HG02642 (cell line): ENCODE results near the gene KRT9.
"Not testable (repeated sequence)": the region's sequence is repeated elsewhere in the genome, so short reads cannot be mapped to it uniquely, and the experiment has no call there.

Source experiments
- ATAC-seq: cut with Tn5 transposase; IDR thresholded peaks from one replicate; pipeline ENCODE4 v1.9.1; 2021; ENCODE audit warnings: mild to moderate bottlenecking; ENCODE audit not compliant: unreplicated experiment, poor library complexity

Gene KRT9

GRCh38 chr17:41580687-41581365 lies 9.0 kb upstream of the KRT9 start:
- no peak for ATAC-seq

- ATAC-seq = no peak
Measured at GRCh38 chr17:41580244-41580575, 8.4 kb upstream of the KRT9 start.

- ATAC-seq = no peak
Measured at GRCh38 chr17:41579484-41580243, 7.8 kb upstream of the KRT9 start.

DNA sequence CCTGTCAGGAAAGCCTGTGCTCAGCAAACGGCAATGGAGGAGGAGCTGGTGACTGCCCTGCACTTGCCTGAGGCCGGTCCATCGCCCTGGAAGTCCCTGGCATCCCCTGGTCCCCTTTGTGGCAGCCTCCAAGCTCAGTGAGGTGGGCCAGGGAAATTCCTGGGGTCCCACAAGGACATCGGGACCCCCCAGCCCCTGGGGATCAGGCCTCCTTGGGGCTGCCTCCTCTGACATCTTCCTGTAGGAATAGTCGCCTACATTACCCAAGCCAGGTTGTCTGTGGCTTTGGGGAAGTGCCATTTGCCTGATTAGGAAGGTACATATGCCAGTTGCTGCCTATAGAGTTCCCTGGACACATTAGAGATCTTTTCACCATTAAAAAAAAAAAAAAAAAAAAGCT lies 7.1 kb upstream of the KRT9 start:
- ATAC-seq = no peak

DNA sequence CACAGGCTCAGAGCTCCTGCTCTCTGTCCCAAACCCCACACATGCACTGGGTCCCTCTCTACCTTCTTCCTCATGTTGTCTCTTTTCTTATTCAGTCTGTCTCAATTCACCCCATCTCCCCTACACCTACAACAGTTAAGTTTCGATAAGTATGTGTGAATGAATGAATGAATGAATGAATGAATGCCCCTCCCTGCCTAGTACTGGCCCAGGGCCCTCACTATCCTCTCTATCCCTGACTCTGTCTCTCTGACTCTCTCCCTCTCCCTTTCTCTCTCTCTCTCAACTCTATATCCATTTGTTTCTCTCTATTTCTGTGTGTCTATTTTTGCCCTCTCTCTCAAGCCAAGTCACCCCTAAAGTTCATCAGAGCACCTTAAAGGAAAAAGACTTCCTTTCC lies 6.7 kb upstream of the KRT9 start:
- no peak for ATAC-seq

- ATAC-seq = not testable (repeated sequence)
Measured at GRCh38 chr17:41576740-41577139, 4.9 kb upstream of the KRT9 start.

DNA sequence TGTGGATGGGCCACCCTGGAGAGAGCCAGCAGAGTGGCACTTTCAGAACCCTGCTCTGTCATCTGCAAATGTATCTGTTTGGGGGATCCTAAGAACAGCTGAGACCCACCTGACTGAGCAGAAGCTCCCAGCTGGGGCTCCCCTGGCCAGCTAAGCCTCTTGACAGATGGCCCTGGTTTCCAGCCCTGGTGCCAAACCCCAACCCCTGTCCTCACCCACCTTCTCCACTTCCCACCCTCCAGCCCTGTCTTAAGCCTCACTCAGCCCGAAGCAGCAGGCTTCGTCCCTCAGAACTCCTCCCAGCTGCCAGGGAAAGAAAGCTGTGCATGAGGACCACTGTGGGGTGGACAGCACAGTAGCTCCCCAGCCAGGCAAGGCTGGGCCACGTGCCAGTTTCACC lies 3.5 kb upstream of the KRT9 start:
- no peak for ATAC-seq

DNA sequence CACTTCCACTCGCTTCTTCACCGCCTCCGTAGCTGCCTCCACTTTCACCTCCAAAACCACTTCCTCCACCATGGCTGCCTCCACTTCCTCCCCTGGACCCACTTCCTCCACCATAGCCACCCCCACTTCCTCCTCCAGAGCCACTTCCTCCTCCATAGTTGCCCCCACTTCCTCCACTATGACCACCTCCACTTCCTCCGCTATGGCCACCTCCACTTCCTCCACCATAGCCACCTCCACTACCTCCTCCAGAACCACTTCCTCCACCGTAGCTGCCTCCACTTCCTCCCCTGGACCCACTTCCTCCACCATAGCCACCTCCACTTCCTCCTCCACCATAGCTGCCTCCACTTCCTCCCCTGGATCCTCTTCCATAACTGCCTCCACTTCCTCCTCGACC lies 4.5 kb downstream of the KRT9 start:
- no peak for ATAC-seq

- no peak for ATAC-seq
Measured at GRCh38 chr17:41565338-41565737, 6.5 kb downstream of the KRT9 start.

DNA sequence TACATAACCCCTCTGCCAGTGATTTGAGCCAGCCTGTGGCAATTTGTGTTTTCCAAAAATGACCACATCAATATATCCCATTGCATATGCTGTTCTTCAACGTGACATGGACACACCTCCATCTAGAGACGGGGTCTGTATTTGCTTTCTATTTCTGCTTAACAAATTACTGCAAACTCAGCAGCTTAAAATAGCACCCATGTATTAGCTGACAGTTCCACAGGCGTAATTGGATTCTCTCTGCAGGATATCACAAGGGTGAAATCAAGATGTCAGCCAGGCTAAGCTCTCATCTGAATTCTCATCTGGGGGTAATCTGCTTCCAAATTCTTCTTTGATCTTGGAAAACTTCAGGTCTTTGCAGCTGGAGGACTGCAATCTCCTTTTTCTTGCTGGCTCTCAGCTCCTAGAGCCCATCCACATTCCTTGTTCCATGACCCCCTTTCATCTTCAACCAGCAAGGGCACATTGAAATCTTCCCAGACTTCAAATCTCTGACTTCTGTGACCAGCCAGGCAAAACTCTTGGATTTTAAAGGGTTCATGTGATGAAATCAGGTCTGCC lies 8.2 kb downstream of the KRT9 start:
- ATAC-seq = no peak

GRCh38 chr17:41561554-41561953 lies 10.3 kb downstream of the KRT9 start:
- ATAC-seq = no peak

DNA sequence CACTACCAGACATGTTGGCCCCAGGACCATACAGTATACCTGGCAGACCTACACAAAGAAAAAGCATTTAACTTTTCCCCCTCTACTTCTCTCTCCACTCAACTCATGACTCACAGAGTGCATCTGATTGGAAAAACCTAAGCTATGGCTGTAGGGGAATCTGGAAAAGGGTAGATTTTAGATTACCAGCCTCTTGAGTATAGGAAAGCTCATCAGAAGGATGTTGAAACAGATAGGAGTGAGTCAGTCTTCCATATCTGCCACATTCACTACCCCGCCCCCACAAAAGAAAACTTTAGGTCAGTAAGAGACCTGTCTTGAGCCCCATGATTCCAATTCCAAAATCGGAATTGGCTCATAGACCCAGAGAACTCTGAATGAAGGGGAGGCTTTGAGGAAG lies 12.3 kb downstream of the KRT9 start:
- no peak for ATAC-seq

- ATAC-seq = no peak
Measured at GRCh38 chr17:41556931-41557330, 14.9 kb downstream of the KRT9 start.

GRCh38 chr17:41556306-41556705 lies 15.6 kb downstream of the KRT9 start:
- ATAC-seq = no peak

- ATAC-seq = no peak
Measured at GRCh38 chr17:41555105-41555887, 16.6 kb downstream of the KRT9 start.

GRCh38 chr17:41553987-41554680 lies 17.7 kb downstream of the KRT9 start:
- ATAC-seq = no peak

GRCh38 chr17:41553176-41553575 lies 18.7 kb downstream of the KRT9 start:
- no peak for ATAC-seq

DNA sequence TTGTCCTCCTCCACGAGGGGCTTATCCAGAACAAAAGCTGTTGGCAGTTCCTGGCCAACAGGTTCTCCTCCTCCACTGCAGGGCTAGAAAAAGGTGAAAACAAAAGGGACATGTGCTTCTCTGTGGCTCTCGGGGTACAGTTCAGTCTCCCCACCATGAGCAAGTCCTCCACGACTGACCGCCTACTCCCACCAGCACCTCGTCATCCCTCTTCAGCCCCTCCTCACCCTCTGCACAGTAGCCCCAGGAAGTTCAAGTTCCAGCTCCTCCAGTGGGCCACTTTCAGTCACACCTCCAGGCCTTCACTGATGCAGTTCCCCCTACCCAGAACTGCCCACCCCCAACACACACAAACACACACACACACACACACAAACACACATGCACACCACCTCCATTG lies 19.4 kb downstream of the KRT9 start:
- ATAC-seq = no peak

- no peak for ATAC-seq
Measured at GRCh38 chr17:41551365-41551764, 20.5 kb downstream of the KRT9 start.

- no peak for ATAC-seq
Measured at GRCh38 chr17:41549596-41550039, 22.2 kb downstream of the KRT9 start.
